ENCODE data around the gene ELMO1. TPM values are rescaled to one million over a fixed set of nuclear protein-coding genes. Genes with fewer than 3 reads are reported as not detected.

Gene ELMO1
- total RNA-seq, 1 experiment from 2014 or later: 0.45 TPM

DNA sequence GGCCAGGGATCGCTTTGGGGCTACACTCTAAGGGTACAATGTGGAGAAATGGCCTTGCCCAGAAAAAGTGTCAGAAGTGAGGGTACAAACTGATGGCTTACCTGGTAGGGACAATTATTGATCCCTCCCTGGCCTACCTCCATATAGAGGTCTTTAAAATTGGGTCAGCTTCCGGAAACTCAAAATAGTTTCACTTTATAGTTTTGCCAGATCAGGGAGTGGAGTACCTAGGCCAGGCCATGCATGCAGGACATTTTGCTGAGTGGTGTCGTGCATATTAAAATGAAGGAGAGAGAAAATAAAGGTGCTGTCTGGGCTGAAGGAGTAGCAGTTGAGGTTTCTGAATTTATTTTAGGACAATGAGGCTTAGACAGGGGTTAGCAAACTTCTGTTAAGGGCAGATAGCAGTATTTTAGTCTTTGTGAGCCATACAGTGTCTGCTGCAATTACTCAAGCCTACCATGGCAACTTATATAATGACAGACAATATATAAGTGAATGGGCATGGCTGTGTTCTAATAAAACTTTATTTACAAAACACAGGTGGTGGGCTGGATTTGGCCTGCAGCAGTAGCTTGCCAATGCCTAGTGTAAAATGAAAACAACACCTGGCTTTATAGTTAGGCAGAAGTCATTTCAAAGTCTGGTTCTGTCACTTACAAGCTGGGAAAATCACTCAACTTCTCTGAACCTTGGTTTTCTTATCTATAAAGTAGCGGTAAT, 547.5 kb downstream of the ELMO1 start:
- DNase-seq (ENCODE audit: low read depth, low spot score): no peak
- in situ Hi-C loops (cut with HindIII; ENCODE audit: low pct_unique_long_range_greater_than_20kb, low sequenced_read_pairs): no loop called here

GRCh38 chr7:36898186-36898585, 550.5 kb downstream of the ELMO1 start:
- in situ Hi-C loops (cut with HindIII; ENCODE audit: low pct_unique_long_range_greater_than_20kb, low sequenced_read_pairs): no loop called here
- DNase-seq (ENCODE audit: low read depth, low spot score): no peak

DNA sequence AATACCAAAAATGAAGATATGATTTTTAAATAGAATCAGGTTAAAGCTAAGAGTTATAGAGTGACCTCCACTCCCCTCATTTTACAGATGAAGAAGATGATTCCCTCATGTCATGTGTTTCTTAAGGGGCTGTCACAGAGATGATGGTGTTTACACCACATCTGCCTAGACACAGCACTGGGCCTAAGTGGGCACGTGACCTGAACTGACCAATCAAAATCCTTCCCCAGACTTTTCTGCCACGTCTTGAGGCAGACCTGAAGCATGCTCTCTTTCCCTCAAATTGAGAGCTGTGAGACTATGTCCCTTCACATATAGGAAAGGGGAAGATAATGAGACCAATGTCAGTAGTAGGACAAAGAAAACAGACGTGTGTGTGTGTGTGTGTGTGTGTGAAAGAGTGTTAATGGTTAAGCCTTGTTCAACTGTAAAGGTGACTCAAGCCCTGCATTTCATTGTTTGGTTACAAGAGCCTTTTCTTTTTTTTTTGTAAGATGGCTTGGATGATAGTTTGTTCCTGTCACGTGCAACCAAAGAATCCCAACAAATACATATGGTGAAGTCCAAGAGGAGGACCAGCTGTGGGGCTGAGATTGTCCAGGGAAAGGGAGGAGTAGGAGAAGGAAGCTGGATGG, 551.6 kb downstream of the ELMO1 start:
- in situ Hi-C loops (cut with HindIII; ENCODE audit: low pct_unique_long_range_greater_than_20kb, low sequenced_read_pairs): no loop called here
- no peak for DNase-seq (ENCODE audit: low read depth, low spot score)

GRCh38 chr7:36896418-36896817, 552.2 kb downstream of the ELMO1 start:
- no peak for DNase-seq (ENCODE audit: low read depth, low spot score)
- in situ Hi-C loops (cut with HindIII; ENCODE audit: low pct_unique_long_range_greater_than_20kb, low sequenced_read_pairs): no loop called here

DNA sequence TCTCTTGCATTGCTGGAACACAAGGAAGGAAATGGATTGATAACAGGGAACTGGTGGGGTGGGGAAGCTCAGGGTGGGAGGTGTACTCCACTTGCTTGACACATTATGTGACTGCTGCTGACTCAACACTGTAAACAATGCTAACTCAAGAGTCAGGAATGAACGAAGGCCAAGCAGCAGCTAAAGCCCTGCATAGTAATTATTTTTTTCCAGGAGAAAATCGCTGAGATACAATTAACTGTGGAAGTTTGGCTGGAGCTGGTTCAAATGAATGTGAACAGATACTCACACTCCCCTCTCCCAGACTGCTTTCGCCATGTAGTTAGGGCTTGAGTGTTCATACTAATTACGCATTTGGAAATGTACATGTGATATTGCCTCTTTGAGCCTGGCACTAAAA, 553.5 kb downstream of the ELMO1 start:
- in situ Hi-C loops (cut with HindIII; ENCODE audit: low pct_unique_long_range_greater_than_20kb, low sequenced_read_pairs): no loop called here
- DNase-seq (ENCODE audit: low read depth, low spot score): no peak

DNA sequence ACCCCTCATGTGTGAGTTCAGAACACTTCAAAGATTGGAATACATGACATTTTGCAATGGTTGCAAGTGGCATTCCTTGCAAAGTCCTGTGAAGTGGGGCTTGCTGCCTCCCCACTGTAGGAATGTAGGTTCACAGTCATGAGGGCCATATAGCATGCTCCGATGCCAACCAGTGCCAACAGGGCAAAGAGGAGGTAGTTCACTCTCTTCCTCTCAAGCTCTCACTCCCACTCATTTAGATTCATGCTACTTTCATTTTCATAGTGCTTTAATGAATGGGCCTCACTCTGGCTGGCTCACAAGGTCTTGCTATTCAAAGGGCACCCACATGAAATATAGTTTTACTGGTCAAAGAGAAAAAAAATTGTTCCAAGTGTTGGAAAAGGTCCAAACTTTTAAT, 554.5 kb downstream of the ELMO1 start:
- in situ Hi-C loops (cut with HindIII; ENCODE audit: low pct_unique_long_range_greater_than_20kb, low sequenced_read_pairs): no loop called here
- no peak for DNase-seq (ENCODE audit: low read depth, low spot score)

DNA sequence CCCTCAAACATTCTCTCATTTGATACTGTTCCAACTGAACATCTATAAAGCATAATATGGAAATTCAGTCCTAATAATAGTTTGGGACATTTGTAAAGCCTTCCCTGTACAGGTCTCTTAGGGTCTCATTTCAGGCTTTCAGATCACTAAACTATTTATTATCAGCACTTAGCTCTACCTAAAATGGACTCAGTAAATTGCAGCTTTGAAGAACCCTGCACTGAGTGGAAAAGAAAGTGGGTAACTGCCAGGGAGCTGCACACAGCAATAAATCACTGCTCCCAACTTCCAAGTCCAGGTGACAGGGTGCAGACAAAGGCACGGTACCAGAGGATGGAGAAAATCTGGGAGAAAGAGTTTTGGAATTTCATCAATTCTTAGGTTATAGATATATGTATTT, 559.5 kb downstream of the ELMO1 start:
- in situ Hi-C loops (cut with HindIII; ENCODE audit: low pct_unique_long_range_greater_than_20kb, low sequenced_read_pairs): no loop called here
- no peak for DNase-seq (ENCODE audit: low read depth, low spot score)

DNA sequence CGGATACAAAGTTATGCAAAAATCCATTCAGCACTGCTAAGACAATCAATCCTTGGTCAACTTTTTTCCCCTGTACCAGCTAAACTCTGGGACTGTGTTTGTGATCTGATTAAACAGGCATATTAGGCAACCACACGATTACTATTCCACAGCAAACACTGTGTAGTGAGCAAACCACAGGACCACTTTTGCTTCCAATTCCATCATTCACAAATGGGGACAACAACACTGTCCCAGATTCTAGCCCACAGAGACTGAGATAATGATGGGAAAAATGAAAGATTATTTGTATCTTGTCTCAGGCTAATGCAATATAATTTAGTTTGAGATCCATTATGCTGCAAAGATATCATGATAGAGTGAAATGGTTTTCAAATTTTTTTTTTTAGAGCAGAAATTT, 560.7 kb downstream of the ELMO1 start:
- no peak for DNase-seq (ENCODE audit: low read depth, low spot score)
- in situ Hi-C loops (cut with HindIII; ENCODE audit: low pct_unique_long_range_greater_than_20kb, low sequenced_read_pairs): no loop called here

DNA sequence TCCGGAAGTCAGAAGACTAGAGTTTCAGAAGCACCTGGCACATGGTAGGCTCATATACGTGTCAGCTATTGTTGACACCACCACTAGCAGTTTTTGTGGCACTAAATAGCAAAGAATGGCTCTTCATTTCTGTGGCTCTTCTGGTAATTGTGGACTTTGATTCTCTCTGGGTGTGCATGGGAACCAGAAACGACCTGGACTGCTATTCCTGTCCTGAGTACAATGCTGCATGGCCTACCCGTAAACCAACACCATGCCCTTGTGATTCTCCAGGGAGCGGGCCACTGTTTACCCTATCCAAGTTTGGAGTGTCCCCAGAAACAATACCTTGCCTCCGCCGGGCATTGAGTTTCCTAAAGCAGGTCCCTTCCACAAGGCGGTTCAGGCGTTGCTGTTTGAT, 561.4 kb downstream of the ELMO1 start:
- in situ Hi-C loops (cut with HindIII; ENCODE audit: low pct_unique_long_range_greater_than_20kb, low sequenced_read_pairs): no loop called here
- no peak for DNase-seq (ENCODE audit: low read depth, low spot score)

GRCh38 chr7:36884910-36885309, 563.8 kb downstream of the ELMO1 start:
- in situ Hi-C loops (cut with HindIII; ENCODE audit: low pct_unique_long_range_greater_than_20kb, low sequenced_read_pairs): no loop called here
- no peak for DNase-seq (ENCODE audit: low read depth, low spot score)

DNA sequence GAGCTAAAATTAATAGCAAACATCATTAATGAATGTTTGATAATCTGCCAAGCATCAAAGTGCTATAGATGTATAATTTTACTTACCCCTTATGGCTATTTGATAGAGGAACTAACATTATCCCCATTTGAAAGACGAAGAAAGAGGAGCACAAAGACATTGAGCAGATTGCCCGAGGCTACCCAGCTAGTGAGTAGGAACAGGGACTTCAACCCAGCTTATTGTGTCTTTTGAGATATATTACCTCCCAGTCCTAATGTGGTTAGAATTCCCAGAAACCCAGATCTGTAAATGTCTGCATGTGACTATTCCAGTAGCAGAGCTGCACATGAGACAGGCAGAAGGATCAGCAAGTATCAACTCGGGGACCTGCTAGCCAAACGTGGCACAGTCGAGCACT, 564.3 kb downstream of the ELMO1 start:
- peak; percentile 31 for DNase-seq (ENCODE audit: low read depth, low spot score)
- in situ Hi-C loops (cut with HindIII; ENCODE audit: low pct_unique_long_range_greater_than_20kb, low sequenced_read_pairs): no loop called here

DNA sequence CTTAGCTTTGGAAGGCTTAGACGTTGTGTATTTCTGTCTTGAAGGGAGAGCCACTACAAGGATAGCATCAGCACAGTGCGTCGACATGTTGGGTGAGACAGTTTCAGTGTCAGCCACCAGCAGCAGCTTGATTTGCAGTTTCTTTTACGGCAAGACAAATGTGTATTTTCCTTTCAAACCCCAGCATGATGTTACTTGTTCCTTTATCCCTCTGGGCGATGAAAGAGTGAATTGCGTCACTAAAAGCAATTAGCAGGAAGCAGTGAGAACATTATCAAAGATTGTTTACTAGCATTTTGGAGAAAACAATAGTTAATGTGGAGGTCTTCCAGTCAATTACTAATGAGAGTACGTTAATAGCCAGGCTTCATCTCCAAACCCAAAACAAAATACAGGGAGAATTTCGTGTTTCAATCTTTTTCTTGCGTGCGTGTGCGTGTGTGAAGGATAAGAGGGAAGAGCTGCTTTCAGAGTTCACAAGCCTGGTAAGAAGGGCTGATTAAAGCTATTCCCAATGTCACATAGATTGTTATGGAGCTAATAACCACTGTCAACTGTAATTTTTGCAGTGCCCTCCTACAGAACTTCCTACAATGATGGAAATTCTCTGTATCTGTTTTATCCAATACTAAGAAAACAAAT, 567.3 kb downstream of the ELMO1 start:
- DNase-seq (ENCODE audit: low read depth, low spot score): peak; percentile 28
- in situ Hi-C loops (cut with HindIII; ENCODE audit: low pct_unique_long_range_greater_than_20kb, low sequenced_read_pairs): no loop called here

DNA sequence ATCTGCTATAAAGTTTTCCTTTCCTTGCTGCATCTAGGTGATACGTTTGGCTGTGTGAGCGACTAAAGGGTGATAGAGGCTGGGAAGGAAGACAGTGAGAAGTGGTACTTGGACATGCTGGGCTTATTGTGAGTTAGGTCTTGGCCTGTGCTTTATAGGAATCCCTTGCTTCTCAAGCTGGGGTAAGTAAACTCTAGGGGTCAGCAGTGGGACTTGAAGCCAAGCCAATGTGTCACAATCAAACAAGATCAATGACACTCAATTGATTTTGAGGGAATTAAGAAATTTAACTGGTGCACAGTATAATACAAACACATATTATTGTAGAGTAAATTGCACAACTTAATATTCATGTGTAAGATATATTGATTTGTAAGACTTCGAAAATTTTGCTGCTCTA, 568.6 kb downstream of the ELMO1 start:
- in situ Hi-C loops (cut with HindIII; ENCODE audit: low pct_unique_long_range_greater_than_20kb, low sequenced_read_pairs): no loop called here
- DNase-seq (ENCODE audit: low read depth, low spot score): peak; percentile 11

GRCh38 chr7:36879021-36879420, 569.6 kb downstream of the ELMO1 start:
- in situ Hi-C loops (cut with HindIII; ENCODE audit: low pct_unique_long_range_greater_than_20kb, low sequenced_read_pairs): no loop called here

DNA sequence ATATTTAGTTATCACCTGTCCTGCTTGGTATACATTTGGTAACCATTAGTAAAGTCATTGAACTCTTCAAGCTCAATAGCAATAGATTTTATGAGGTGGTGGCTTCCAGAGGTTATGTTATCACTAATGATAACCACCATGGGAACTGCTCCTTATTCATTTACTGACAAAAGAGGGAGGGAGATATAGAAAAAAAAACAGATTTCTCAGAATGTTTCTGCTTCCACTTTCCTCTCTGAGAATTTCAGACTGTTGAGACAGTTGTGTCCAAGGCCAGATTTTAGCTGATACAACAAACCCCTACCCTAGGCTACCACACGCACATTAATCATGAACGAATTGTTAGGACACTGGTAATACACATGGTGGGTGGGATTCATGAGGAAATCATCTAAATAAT, 570.4 kb downstream of the ELMO1 start:
- in situ Hi-C loops (cut with HindIII; ENCODE audit: low pct_unique_long_range_greater_than_20kb, low sequenced_read_pairs): no loop called here
- no peak for DNase-seq (ENCODE audit: low read depth, low spot score)

More at GRCh38 chr7:36879021-36879420, 569.6 kb downstream of the ELMO1 start:
- DNase-seq (ENCODE audit: low read depth, low spot score): no peak

GRCh38 chr7:36875794-36876193, 572.9 kb downstream of the ELMO1 start:
- in situ Hi-C loops (cut with HindIII; ENCODE audit: low pct_unique_long_range_greater_than_20kb, low sequenced_read_pairs): no loop called here
- no peak for DNase-seq (ENCODE audit: low read depth, low spot score)

GRCh38 chr7:36874041-36874440, 574.6 kb downstream of the ELMO1 start:
- in situ Hi-C loops (cut with HindIII; ENCODE audit: low pct_unique_long_range_greater_than_20kb, low sequenced_read_pairs): no loop called here
- no peak for DNase-seq (ENCODE audit: low read depth, low spot score)

- DNase-seq (ENCODE audit: low read depth, low spot score): peak; percentile 43
- in situ Hi-C loops (cut with HindIII; ENCODE audit: low pct_unique_long_range_greater_than_20kb, low sequenced_read_pairs): no loop called here
Measured at GRCh38 chr7:36871863-36872262, 576.8 kb downstream of the ELMO1 start.

GRCh38 chr7:36871355-36871738, 577.3 kb downstream of the ELMO1 start:
- in situ Hi-C loops (cut with HindIII; ENCODE audit: low pct_unique_long_range_greater_than_20kb, low sequenced_read_pairs): no loop called here
- no peak for DNase-seq (ENCODE audit: low read depth, low spot score)

Data from SK-MEL-5 (cell line).